RWPE1 (cell line): ENCODE results near the gene ZNRF4.

Experiments used
- CTCF ChIA-PET: fragments of 350-600 bp; sonication (Branson Sonifier 250); formaldehyde crosslinking; extraction: SDS; loops from one replicate; lab custom pipeline; 2021; lab: Yijun Ruan, JAX
- POLR2A ChIA-PET: fragments of 400-600 bp; formaldehyde crosslinking; extraction: SDS; loops from one replicate; lab custom pipeline; 2020; ENCODE audit warnings: antibody characterized with exemption; ENCODE audit not compliant: low non-redundant PET; lab: Yijun Ruan, JAX
- DNase-seq: peaks from one replicate; pipeline ENCODE4 v3.0.0; 2012; ENCODE audit warnings: low spot score
- H3K27ac ChIP-seq: fragments of 450-650 bp; 2 replicates; pipeline ENCODE4 v1.5.1; 2017
- TF ChIP-seq, protein P1 (sequence below): fragments of 450-650 bp; conservative IDR thresholded peaks from 2 replicates; pipeline ENCODE4 v1.5.1; 2017; ENCODE audit warnings: low read depth, mild to moderate bottlenecking

ZNRF4 gene

DNA sequence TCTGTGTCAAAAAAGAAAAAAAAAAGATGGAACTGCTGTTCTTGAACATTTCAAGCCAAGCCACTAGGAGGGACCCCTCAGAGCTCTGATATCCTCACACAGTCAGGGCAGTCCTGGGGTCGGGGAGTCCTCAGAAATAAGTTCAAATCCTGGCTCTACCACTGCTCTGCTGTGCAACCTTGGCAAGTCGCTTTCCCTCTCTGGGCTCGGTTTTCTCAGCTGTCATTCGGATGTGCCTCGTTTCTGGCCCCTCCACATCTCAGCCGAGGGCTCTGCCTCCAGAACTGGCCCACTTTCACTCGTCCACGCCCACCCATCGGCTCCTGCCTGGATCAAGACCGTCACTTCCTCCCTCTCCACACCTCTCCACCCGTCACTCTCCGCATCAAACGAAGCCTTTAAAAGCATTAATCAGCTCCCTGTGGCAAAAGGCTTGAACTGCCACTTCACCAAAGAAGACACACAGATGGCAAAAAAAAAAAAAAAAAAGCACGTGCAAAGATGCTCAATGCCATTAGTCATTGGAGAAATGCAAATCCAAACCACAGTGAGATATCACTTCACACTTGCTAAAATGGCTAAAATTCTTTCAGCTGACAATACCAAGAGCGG lies 7.4 kb upstream of the ZNRF4 start:
- no peak overlapping the region for H3K27ac ChIP-seq
- DNase-seq = no peak
- ChIA-PET POLR2A (no interaction called here), CTCF (interaction anchor here (0.6 to 0.7 kb wide), 2 partner anchors 22 to 91 kb away, joined by 3 to 4 read pairs; no protein-coding TSS in a partner anchor)
- TF ChIP-seq, protein P1, sequence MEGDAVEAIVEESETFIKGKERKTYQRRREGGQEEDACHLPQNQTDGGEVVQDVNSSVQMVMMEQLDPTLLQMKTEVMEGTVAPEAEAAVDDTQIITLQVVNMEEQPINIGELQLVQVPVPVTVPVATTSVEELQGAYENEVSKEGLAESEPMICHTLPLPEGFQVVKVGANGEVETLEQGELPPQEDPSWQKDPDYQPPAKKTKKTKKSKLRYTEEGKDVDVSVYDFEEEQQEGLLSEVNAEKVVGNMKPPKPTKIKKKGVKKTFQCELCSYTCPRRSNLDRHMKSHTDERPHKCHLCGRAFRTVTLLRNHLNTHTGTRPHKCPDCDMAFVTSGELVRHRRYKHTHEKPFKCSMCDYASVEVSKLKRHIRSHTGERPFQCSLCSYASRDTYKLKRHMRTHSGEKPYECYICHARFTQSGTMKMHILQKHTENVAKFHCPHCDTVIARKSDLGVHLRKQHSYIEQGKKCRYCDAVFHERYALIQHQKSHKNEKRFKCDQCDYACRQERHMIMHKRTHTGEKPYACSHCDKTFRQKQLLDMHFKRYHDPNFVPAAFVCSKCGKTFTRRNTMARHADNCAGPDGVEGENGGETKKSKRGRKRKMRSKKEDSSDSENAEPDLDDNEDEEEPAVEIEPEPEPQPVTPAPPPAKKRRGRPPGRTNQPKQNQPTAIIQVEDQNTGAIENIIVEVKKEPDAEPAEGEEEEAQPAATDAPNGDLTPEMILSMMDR = no peak

DNA sequence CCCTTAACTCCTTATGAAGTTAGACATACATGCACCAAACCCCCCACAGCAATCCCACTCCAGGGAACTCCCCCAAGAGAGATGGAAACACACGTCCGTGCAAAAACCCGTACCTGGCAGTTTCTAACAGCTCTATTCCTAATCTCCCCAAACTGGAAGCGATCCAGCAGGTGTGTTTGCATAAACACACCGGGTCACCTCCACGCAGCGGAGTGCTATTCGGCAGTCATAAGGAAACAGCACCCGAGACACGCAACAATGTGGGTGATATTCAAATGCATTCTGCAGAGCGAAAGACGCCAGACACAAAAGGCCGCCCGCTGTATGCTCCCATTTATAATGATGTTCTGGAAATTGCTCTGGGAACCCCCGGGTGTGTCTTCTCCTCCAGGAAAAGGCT lies 6.8 kb upstream of the ZNRF4 start:
- DNase-seq = no peak
- TF ChIP-seq, protein P1 = no peak
- ChIA-PET POLR2A (no interaction called here), CTCF (interaction anchor here (0.7 kb wide), 1 partner anchor 21 kb away, joined by 4 read pairs; no protein-coding TSS in a partner anchor)
- no peak overlapping the region for H3K27ac ChIP-seq

DNA sequence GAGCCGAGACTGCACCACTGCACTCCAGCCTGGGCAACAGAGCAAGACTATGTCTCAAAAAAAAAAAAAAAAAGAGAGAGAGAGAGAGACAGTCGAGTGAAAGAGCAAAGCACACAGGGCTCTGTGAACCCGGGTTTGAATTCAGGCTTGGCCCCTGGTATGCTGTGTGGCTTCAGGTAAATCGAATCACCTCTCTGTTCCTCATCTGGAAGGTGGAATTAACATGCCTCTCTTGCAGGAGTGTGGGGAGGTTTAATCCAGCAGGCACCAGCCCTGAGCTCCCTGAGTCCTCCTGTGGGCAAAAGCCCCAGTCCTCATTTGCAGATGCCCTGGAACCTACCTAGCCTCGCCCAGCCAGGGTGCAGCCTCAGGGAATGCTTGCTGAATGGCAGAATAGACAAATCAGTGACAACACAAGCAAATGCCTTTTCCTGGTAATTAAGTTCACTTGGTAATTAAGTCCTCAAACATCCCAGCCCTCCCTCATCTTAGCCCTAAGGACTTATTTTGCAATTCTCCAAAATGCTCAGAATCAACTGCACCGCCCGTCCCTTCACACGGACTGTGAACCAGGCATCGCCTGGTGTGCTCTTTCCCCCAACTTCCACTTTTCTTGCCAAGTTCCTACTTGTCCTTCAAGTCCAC lies 4.6 kb upstream of the ZNRF4 start:
- no peak overlapping the region for H3K27ac ChIP-seq
- CTCF ChIA-PET = no interaction called here
- POLR2A ChIA-PET = no interaction called here
- TF ChIP-seq, protein P1 = no peak
- DNase-seq = no peak

DNA sequence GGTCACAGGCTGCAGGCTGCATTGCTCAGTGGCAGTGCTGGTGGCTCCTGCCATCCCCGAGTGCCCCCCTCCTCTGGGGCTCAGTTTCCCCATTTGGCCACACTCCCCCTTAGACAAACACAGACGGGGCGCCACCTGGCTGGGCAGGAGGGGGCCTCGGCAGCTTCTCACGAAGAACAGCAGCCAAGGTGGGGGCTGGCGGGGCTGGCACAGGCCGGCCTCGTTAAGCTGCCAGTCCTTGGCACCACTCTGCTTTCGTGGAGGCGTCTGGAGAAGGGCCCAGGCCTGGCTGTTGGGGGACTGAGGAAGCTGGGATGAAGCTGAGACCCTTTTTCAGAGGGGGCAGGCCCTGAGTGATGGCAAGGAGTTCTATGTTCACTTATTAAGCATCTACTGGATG lies 3.7 kb upstream of the ZNRF4 start:
- POLR2A ChIA-PET = interaction anchor here (0.7 kb wide), 1 partner anchor 37 kb away, joined by 5 read pairs; no protein-coding TSS in a partner anchor

DNA sequence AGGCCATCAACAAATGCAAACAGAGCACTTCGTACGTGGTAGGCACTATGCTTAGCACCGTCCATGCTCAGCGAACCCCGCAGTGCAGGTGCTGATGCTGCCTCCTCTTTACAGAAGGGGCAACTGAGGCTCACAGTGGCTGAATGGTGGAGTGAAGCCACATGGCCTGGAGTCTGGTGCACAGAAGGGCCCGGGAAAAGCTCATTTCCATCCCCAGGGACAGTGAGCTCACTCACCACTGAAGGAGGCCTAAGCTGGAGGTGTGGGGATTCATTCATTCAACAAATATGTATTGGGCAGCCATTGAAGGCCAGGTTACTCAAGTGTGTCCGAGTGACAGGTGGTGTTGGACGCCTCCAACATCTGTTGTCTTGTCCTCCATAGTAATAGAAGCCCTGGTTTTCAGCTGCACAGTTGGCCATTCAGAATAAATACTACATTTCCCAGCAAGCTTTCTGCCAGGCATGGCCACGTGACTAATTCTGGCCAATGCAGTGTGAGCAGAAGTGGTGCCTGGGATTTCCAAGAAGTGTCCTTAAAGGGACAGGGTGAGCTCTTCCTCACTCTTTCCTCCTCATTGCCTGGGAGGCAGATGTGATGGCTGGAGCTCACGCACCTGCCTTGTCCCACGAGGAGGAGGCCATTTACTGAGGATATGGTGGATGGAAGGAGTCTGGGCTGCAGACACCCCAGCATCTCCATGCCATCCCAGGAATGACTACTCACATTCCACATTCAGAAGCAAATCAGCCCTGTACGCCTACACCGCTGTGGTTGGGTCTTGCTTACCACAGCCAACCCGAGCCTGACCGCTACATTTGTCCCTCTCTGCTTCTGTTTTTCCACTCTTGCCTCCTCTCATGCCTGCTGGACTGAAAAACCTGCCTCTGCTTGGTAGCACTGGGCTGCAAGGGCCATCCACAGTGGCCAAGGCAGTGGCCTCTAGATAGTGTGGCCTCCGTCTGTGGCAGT lies 2.3 kb upstream of the ZNRF4 start:
- POLR2A ChIA-PET = no interaction called here
- CTCF ChIA-PET = no interaction called here
- H3K27ac ChIP-seq = no peak overlapping the region
- DNase-seq = no peak
- TF ChIP-seq, protein P1 = no peak

More for the DNA sequence above, 3.7 kb upstream of the ZNRF4 start:
- H3K27ac ChIP-seq = no peak overlapping the region
- TF ChIP-seq, protein P1 = no peak
- no peak for DNase-seq
- CTCF ChIA-PET = no interaction called here

DNA sequence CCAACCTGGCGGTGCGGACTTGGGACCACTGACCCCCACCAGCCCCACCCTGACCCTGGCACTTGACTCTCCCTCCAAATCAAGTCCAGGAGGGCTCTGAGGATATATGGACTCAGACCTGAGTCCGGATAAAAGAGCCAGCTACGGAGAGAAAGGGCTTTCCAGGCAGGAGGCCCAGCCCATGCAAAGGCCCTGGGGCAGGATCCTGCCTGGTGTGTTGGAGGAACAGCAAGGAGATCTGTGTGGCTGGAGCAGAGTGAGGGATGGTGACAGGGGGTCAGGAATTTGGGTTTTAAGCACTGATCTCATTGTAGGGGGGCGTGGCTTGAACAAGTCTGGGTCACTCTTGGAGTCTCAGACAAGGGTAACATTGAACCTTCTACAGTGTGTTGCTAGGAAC lies 474 bp upstream of the ZNRF4 start:
- POLR2A ChIA-PET = no interaction called here
- CTCF ChIA-PET = interaction anchor here (0.5 kb wide), 1 partner anchor 474 kb away, joined by 3 read pairs; no protein-coding TSS in a partner anchor
- no peak for DNase-seq
- TF ChIP-seq, protein P1 = no peak
- no peak overlapping the region for H3K27ac ChIP-seq
